GM12878 (cell line): ENCODE results near the gene OSGEPL1. TPM values are rescaled to one million over a fixed set of nuclear protein-coding genes. Genes with fewer than 3 reads are reported as not detected.

Experiments
- BCL11A ChIP-seq: IDR thresholded peaks from 2 replicates; pipeline ENCODE4 v1.6.1; 2011; ENCODE audit warnings: low read depth, low read length
- CBX5 ChIP-seq: sonication (generic); IDR thresholded peaks from 2 replicates; pipeline ENCODE4 v1.6.1; 2016; ENCODE audit warnings: low read depth, moderate library complexity, mild to moderate bottlenecking, inconsistent platforms
- DPF2 ChIP-seq: fragments of 450-650 bp; IDR thresholded peaks from 2 replicates; pipeline ENCODE4 v1.6.1; 2017; ENCODE audit warnings: mild to moderate bottlenecking
- EGR1 ChIP-seq, 2 experiments: IDR thresholded peaks; 1 replicate in 1 of 2; 2 replicates in 1 of 2; pipeline ENCODE4 v1.6.1; 2011 to 2012; ENCODE audit warnings: low read depth in 2 of 2, low read length in 2 of 2, borderline replicate concordance in 1 of 2, mild to moderate bottlenecking in 1 of 2, moderate library complexity in 1 of 2
- MTA2 ChIP-seq: fragments of 450-650 bp; IDR thresholded peaks from 2 replicates; pipeline ENCODE4 v1.6.1; 2016; ENCODE audit warnings: low read depth, mild to moderate bottlenecking, moderate library complexity
- NFYB ChIP-seq: IDR thresholded peaks from 2 replicates; pipeline ENCODE4 v1.6.1; 2011; ENCODE audit warnings: low read depth, mild to moderate bottlenecking, low read length, improper control_type of control experiment, moderate library complexity; ENCODE audit not compliant: insufficient read depth
- RAD51 ChIP-seq: fragments of 450-650 bp; IDR thresholded peaks from 2 replicates; pipeline ENCODE4 v1.6.1; 2016; ENCODE audit warnings: moderate library complexity, mild to moderate bottlenecking, inconsistent platforms
- RELA ChIP-seq: fragments of 450-650 bp; IDR thresholded peaks from 2 replicates; pipeline ENCODE4 v1.8.0; 2014; ENCODE audit warnings: borderline replicate concordance; ENCODE audit not compliant: partially characterized antibody
- SP1 ChIP-seq: IDR thresholded peaks from one replicate; pipeline ENCODE4 v1.6.1; 2011; ENCODE audit warnings: low read depth, low read length
- TCF12 ChIP-seq: IDR thresholded peaks from 2 replicates; pipeline ENCODE4 v1.6.1; 2011; ENCODE audit warnings: low read depth, mild to moderate bottlenecking, low read length
- TCF3 ChIP-seq: IDR thresholded peaks from 2 replicates; pipeline ENCODE4 v1.6.1; 2012; ENCODE audit warnings: low read depth, mild to moderate bottlenecking, low read length, borderline replicate concordance; ENCODE audit not compliant: insufficient read depth
- ZNF592 ChIP-seq: fragments of 450-650 bp; IDR thresholded peaks from 2 replicates; pipeline ENCODE4 v1.6.1; 2017; ENCODE audit warnings: mild to moderate bottlenecking, moderate library complexity
- polyA plus RNA-seq, 11 experiments: library from polyadenylated mRNA; depleted of rRNA in 4 of 11; unstranded in 6 of 11; stranded (reverse) in 5 of 11; fragments of >200 nt; fragmentation: Nextera tagmentation in 4 of 11; fragmentation: Illumina TruSeq in 1 of 11; extraction: Ambion mirVana in 4 of 11; extraction: Trizol in 1 of 11; gene quantifications; 1 replicate in 1 of 11; 2 replicates in 10 of 11; pipeline versions ENCODE4 v1.2.1 to v1.2.3, GENCODE V29; 2011 to 2016; ENCODE audit warnings: inconsistent platforms in 2 of 11, missing spikeins in 2 of 11, low read depth in 1 of 11
- total RNA-seq, 4 experiments: library from RNA; depleted of rRNA in 3 of 4; stranded (reverse); fragments of >200 nt in 3 of 4; fragmentation: Illumina TruSeq in 1 of 4; extraction: Trizol in 1 of 4; gene quantifications; 2 replicates each; pipeline versions ENCODE4 v1.2.1 to v1.2.3, GENCODE V29; 2013 to 2021
- TF ChIP-seq, protein P1 (sequence below): IDR thresholded peaks from 2 replicates; pipeline ENCODE4 v1.6.1; 2011; ENCODE audit warnings: borderline replicate concordance, low read depth, mild to moderate bottlenecking, moderate library complexity, mixed read lengths, low read length; ENCODE audit not compliant: insufficient read depth; ENCODE audit errors: extremely low read length
- TF ChIP-seq, protein P2 (sequence below): fragments of 450-650 bp; conservative IDR thresholded peaks from 2 replicates; pipeline ENCODE4 v1.6.1; 2017; ENCODE audit warnings: mild to moderate bottlenecking, moderate library complexity
- TF ChIP-seq, protein P3 (sequence below): IDR thresholded peaks from 2 replicates; pipeline ENCODE4 v1.6.1; 2012; ENCODE audit warnings: low read depth, low read length, improper control_type of control experiment
- TF ChIP-seq, protein P4 (sequence below): IDR thresholded peaks from 2 replicates; pipeline ENCODE4 v1.6.1; 2012; ENCODE audit warnings: mild to moderate bottlenecking, low read depth, low read length

The OSGEPL1 gene
- total and polyA plus RNA-seq, 10 of the 15 experiments (the other 5 are each of a cell fraction or from before 2014, with no cell fraction given), result 6.7 to 18.0 (median 9.4) TPM

DNA sequence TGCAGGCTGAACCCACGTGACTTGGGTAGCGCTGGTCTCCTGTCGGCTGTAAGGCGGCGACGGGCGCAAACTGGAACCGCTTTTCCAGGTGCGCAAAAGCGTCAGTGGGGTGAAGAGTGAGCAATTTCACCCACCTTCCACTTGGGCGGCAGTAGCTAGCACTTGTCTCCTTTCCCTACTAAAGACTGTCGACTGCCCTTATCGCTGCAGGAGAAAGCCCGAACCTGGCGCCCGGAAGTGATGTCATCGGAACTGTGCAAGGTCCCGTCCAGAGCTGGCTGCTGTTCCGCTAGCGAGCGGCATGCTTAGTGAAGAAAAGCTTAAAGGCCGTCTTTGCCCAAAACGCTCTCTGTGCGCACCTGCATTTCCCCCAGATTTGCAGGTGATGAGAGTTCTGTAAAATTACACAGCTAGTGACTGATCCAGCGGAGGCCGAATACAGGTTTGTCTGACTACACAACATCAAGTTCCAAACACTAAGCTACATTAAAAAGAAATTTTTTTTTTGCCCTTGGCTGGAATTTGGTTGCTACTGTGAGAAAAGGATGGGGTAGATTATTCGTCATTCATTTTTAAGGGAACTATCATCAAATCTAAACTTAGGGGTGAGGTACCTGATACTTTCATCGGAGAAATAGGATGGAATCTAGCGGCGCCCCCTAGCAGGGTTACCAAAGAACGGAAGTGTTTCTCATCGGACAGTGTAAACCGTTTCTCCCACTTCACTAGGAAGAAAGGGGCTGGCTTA lies at the start of gene OSGEPL1 (continued):
- TF ChIP-seq TCF3 (0 out of 2 replicates have a peak, but pooled peaks have one; percentile 16), RAD51 (peak; percentile 96), MTA2 (peak; percentile 32; the same call in 1 of the 2 replicates), BCL11A (no peak), DPF2 (0 out of 2 replicates have a peak, but pooled peaks have one; percentile 12), ZNF592 (no peak), SP1 (no peak), TCF12 (peak; percentile 42; the same call in 1 of the 2 replicates), CBX5 (peak; percentile 60; the same call in 1 of the 2 replicates), RELA (peak; percentile 80), EGR1 (IDR thresholded peaks at IDR 0.05; ENCODE audit: borderline replicate concordance in 1 of 2, low read depth in 2 of 2, low read length in 2 of 2) (0 out of 3 replicates have a peak, but pooled peaks of 1 of the 2 experiments have one; percentile 25), NFYB (no peak)
- TF ChIP-seq, protein P1, sequence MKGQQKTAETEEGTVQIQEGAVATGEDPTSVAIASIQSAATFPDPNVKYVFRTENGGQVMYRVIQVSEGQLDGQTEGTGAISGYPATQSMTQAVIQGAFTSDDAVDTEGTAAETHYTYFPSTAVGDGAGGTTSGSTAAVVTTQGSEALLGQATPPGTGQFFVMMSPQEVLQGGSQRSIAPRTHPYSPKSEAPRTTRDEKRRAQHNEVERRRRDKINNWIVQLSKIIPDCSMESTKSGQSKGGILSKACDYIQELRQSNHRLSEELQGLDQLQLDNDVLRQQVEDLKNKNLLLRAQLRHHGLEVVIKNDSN, result peak; percentile 86
- TF ChIP-seq, protein P2, sequence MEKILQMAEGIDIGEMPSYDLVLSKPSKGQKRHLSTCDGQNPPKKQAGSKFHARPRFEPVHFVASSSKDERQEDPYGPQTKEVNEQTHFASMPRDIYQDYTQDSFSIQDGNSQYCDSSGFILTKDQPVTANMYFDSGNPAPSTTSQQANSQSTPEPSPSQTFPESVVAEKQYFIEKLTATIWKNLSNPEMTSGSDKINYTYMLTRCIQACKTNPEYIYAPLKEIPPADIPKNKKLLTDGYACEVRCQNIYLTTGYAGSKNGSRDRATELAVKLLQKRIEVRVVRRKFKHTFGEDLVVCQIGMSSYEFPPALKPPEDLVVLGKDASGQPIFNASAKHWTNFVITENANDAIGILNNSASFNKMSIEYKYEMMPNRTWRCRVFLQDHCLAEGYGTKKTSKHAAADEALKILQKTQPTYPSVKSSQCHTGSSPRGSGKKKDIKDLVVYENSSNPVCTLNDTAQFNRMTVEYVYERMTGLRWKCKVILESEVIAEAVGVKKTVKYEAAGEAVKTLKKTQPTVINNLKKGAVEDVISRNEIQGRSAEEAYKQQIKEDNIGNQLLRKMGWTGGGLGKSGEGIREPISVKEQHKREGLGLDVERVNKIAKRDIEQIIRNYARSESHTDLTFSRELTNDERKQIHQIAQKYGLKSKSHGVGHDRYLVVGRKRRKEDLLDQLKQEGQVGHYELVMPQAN, result peak; percentile 92
- TF ChIP-seq, protein P3, sequence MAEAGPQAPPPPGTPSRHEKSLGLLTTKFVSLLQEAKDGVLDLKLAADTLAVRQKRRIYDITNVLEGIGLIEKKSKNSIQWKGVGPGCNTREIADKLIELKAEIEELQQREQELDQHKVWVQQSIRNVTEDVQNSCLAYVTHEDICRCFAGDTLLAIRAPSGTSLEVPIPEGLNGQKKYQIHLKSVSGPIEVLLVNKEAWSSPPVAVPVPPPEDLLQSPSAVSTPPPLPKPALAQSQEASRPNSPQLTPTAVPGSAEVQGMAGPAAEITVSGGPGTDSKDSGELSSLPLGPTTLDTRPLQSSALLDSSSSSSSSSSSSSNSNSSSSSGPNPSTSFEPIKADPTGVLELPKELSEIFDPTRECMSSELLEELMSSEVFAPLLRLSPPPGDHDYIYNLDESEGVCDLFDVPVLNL, result peak; percentile 66
- TF ChIP-seq, protein P4, sequence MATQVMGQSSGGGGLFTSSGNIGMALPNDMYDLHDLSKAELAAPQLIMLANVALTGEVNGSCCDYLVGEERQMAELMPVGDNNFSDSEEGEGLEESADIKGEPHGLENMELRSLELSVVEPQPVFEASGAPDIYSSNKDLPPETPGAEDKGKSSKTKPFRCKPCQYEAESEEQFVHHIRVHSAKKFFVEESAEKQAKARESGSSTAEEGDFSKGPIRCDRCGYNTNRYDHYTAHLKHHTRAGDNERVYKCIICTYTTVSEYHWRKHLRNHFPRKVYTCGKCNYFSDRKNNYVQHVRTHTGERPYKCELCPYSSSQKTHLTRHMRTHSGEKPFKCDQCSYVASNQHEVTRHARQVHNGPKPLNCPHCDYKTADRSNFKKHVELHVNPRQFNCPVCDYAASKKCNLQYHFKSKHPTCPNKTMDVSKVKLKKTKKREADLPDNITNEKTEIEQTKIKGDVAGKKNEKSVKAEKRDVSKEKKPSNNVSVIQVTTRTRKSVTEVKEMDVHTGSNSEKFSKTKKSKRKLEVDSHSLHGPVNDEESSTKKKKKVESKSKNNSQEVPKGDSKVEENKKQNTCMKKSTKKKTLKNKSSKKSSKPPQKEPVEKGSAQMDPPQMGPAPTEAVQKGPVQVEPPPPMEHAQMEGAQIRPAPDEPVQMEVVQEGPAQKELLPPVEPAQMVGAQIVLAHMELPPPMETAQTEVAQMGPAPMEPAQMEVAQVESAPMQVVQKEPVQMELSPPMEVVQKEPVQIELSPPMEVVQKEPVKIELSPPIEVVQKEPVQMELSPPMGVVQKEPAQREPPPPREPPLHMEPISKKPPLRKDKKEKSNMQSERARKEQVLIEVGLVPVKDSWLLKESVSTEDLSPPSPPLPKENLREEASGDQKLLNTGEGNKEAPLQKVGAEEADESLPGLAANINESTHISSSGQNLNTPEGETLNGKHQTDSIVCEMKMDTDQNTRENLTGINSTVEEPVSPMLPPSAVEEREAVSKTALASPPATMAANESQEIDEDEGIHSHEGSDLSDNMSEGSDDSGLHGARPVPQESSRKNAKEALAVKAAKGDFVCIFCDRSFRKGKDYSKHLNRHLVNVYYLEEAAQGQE, result no peak
